Uterus (tissue), 4 donors: ENCODE data around the gene ZNF497. TPM values are rescaled to one million over a fixed set of nuclear protein-coding genes. Genes with fewer than 3 reads are reported as not detected.
"Not testable (repeated sequence)": the region's sequence is repeated elsewhere in the genome, so short reads cannot be mapped to it uniquely, and the experiment has no call there.

ENCODE experiments used
- DNase-seq, 2 donors: peaks; one replicate each; pipeline ENCODE4 v3.0.0-alpha.2; 2019 to 2020
- H3K27ac ChIP-seq, 2 donors: fragments of 200-600 bp; sonication (generic); 1 replicate in 1 of 2; 2 replicates in 1 of 2; pipeline ENCODE4 v1.5.1; 2016 to 2018
- H3K27me3 ChIP-seq, 2 donors: fragments of 200-600 bp; sonication (generic); one replicate each; pipeline ENCODE4 v1.5.1; 2018 to 2019; ENCODE audit warnings: control low read depth in 1 of 2
- H3K36me3 ChIP-seq, 2 donors: fragments of 200-600 bp; sonication (generic); one replicate each; pipeline ENCODE4 v1.5.1; 2019; ENCODE audit warnings: control low read depth in 1 of 2
- H3K4me1 ChIP-seq, 2 donors: fragments of 200-600 bp; sonication (generic); one replicate each; pipeline ENCODE4 v1.5.1; 2018 to 2019; ENCODE audit warnings: control low read depth in 1 of 2
- H3K4me3 ChIP-seq, 2 donors: fragments of 200-600 bp; sonication (generic); 1 replicate in 1 of 2; 2 replicates in 1 of 2; pipeline ENCODE4 v1.5.1; 2018 to 2019; ENCODE audit warnings: mild to moderate bottlenecking in 1 of 2
- H3K9me3 ChIP-seq, 2 donors: fragments of 200-600 bp; sonication (generic); one replicate each; pipeline ENCODE4 v1.5.1; 2019; ENCODE audit warnings: control low read depth in 1 of 2
- CTCF ChIP-seq, 4 experiments: fragments of 200-600 bp in 2 of 4; fragments of 450-650 bp in 2 of 4; sonication (generic) in 2 of 4; IDR thresholded peaks; one replicate each; pipeline ENCODE4 v1.5.1; 2016 to 2019; ENCODE audit warnings: antibody characterized with exemption in 4 of 4, mild to moderate bottlenecking in 2 of 4, moderate library complexity in 1 of 4
- POLR2A ChIP-seq, 2 donors: fragments of 450-650 bp; IDR thresholded peaks; one replicate each; pipeline ENCODE4 v1.6.1; 2016; ENCODE audit warnings: antibody characterized with exemption in 2 of 2, mild to moderate bottlenecking in 1 of 2, moderate library complexity in 1 of 2
- intact Hi-C: fragments of 100-400 bp; cut with DNase I; formaldehyde crosslinking; loops from one replicate; pipeline ENCODE4 v1.15.1; 2023; ENCODE audit warnings: low total_unique reads
- total RNA-seq, 4 donors: library from RNA; depleted of rRNA in 3 of 4; stranded (reverse); fragments of >200 nt in 3 of 4; gene quantifications; one replicate each; pipeline versions ENCODE4 v1.1.0 to v1.2.4, GENCODE V29; 2014 to 2023
- donor health status: DM: yes; HTN: yes; CAD: no.

ZNF497 gene
- total RNA-seq, 4 donors from 2014 or later = 3.4 to 7.2 (median 6.8) TPM; not detected in 1

GRCh38 chr19:58349590-58349989, 13.0 kb downstream of the ZNF497 start:
- no peaks in the 10 kb centered on the region for H3K27me3 ChIP-seq
- H3K4me1 ChIP-seq = no peaks in the 10 kb centered on the region
- H3K27ac ChIP-seq = no peak overlapping the region
- H3K9me3 ChIP-seq = no peaks in the 10 kb centered on the region
- H3K36me3 ChIP-seq = no peaks in the 10 kb centered on the region
- no peak for DNase-seq
- TF ChIP-seq CTCF (IDR thresholded peaks at IDR 0.05) (no peak), POLR2A (IDR thresholded peaks at IDR 0.05) (no peak)
- intact Hi-C loops = no loop called here
- H3K4me3 ChIP-seq = no peak overlapping the region

GRCh38 chr19:58348080-58348479, 14.5 kb downstream of the ZNF497 start:
- H3K27ac ChIP-seq = peak overlapping the region; percentile 48 to 92
- H3K27me3 ChIP-seq, intact Hi-C loops: not testable (repeated sequence)

GRCh38 chr19:58346961-58347929, 15.3 kb downstream of the ZNF497 start:
- no peaks in the 10 kb centered on the region for H3K9me3 ChIP-seq
- H3K4me1 ChIP-seq = no peaks in the 10 kb centered on the region
- H3K4me3 ChIP-seq = peak overlapping the region; percentile 57 to 68
- intact Hi-C loops = no loop called here
- H3K36me3 ChIP-seq = no peaks in the 10 kb centered on the region
- peak in 1 of 4 experiments; percentile 15 for TF ChIP-seq CTCF (IDR thresholded peaks at IDR 0.05)
- TF ChIP-seq POLR2A (IDR thresholded peaks at IDR 0.05) = peak; percentile 16 to 58
- peak; percentile 58 to 68 for DNase-seq
- peak overlapping the region; percentile 48 to 92 for H3K27ac ChIP-seq
- no peaks in the 10 kb centered on the region for H3K27me3 ChIP-seq

More at GRCh38 chr19:58348080-58348479, 14.5 kb downstream of the ZNF497 start:
- peak overlapping the region; percentile 57 to 68 for H3K4me3 ChIP-seq
- H3K9me3 ChIP-seq, DNase-seq, H3K4me1 ChIP-seq, H3K36me3 ChIP-seq: not testable (repeated sequence)

GRCh38 chr19:58345558-58345957, 17.0 kb downstream of the ZNF497 start:
- intact Hi-C loops = no loop called here
- Histone ChIP-seq H3K9me3 (no peaks in the 10 kb centered on the region), H3K36me3 (no peaks in the 10 kb centered on the region), H3K4me3 (no peak overlapping the region), H3K4me1 (no peaks in the 10 kb centered on the region), H3K27me3 (no peaks in the 10 kb centered on the region), H3K27ac (no peak overlapping the region)
- DNase-seq = no peak
- no peak for TF ChIP-seq CTCF (IDR thresholded peaks at IDR 0.05)
- no peak for TF ChIP-seq POLR2A (IDR thresholded peaks at IDR 0.05)

- no peak for TF ChIP-seq CTCF (IDR thresholded peaks at IDR 0.05)
- TF ChIP-seq POLR2A (IDR thresholded peaks at IDR 0.05) = no peak
- no peaks in the 10 kb centered on the region for H3K36me3 ChIP-seq
- no peak for DNase-seq
- no peaks in the 10 kb centered on the region for H3K27me3 ChIP-seq
- no peak overlapping the region for H3K27ac ChIP-seq
- H3K4me3 ChIP-seq = no peak overlapping the region
- intact Hi-C loops = no loop called here
- H3K9me3 ChIP-seq = no peaks in the 10 kb centered on the region
- no peaks in the 10 kb centered on the region for H3K4me1 ChIP-seq
These were observed 23.6 kb downstream of the ZNF497 start for GRCh38 chr19:58338825-58339558.
